K562 (cell line): ENCODE data around the gene AIRE. TPM values are rescaled to one million over a fixed set of nuclear protein-coding genes. Genes with fewer than 3 reads are reported as not detected.

ENCODE experiments used
- ATAC-seq: fragments of 200-7000 bp; cut with Tn5 transposase; 3 replicates; pipeline ENCODE4 v1.9.1; 2020; ENCODE audit warnings: moderate library complexity
- BruUV-seq: library from RNA; stranded (reverse); fragments of 400-500 nt; replicated peaks from 2 replicates; lab custom pipeline; 2021; lab: Mats Ljungman, UMichigan
- CTCF ChIA-PET: fragments of 300-600 bp; formaldehyde crosslinking; extraction: SDS; loops from one replicate; lab custom pipeline; 2021; ENCODE audit warnings: low intra/inter-chr PET ratio; lab: Yijun Ruan, JAX
- POLR2A ChIA-PET: fragments of 300-600, 350-650 bp; sonication (Branson Sonifier 250); formaldehyde crosslinking; extraction: SDS; loops from one replicate; lab custom pipeline; 2021; ENCODE audit warnings: antibody characterized with exemption, inconsistent platforms; lab: Yijun Ruan, JAX
- DNase-seq, 4 experiments: peaks; one replicate each; pipeline versions ENCODE4 v3.0.0 to v3.0.0-alpha.2; 2011 to 2018; ENCODE audit warnings: low spot score in 3 of 4, mixed read lengths in 3 of 4; ENCODE audit errors: extremely low read depth in 1 of 4
- FAIRE-seq: peaks from 2 replicates; lab custom pipeline; 2011; peaks lifted over from hg19 to GRCh38; lab: Jason Lieb, UNC
- H2AFZ ChIP-seq: 2 replicates; pipeline ENCODE4 v1.6.0; 2011; ENCODE audit warnings: low read depth, low read length, control low read depth, inconsistent platforms
- H3K27ac ChIP-seq: fragments of 200-600 bp; 3 replicates; pipeline ENCODE4 v1.8.0; 2011; ENCODE audit warnings: low read depth, mild to moderate bottlenecking, control low read depth, inconsistent platforms, low read length, moderate library complexity, mixed read lengths; ENCODE audit errors: extremely low read depth
- H3K27me3 ChIP-seq, 2 experiments: fragments of 300-600 bp in 1 of 2; 2 replicates in 1 of 2; 3 replicates in 1 of 2; pipeline versions ENCODE4 v1.6.0 to v1.8.0; 2011; ENCODE audit warnings: inconsistent platforms in 2 of 2, low read length in 2 of 2, mild to moderate bottlenecking in 1 of 2, mixed read lengths in 1 of 2, moderate library complexity in 1 of 2; ENCODE audit not compliant: control insufficient read depth in 2 of 2, insufficient read depth in 2 of 2
- H3K36me3 ChIP-seq: fragments of 300-600 bp; 3 replicates; pipeline ENCODE4 v1.8.0; 2011; ENCODE audit warnings: mild to moderate bottlenecking, low read length, inconsistent platforms; ENCODE audit not compliant: control insufficient read depth, insufficient read depth
- H3K4me1 ChIP-seq, 2 experiments: fragments of 200-600 bp in 1 of 2; replicated peaks in 1 of 2; 2 replicates in 1 of 2; 3 replicates in 1 of 2; pipeline versions ENCODE4 v1.5.1 to v1.8.0; 2011; ENCODE audit warnings: inconsistent platforms in 2 of 2, low read length in 2 of 2, mild to moderate bottlenecking in 1 of 2, mixed read lengths in 1 of 2, moderate library complexity in 1 of 2; ENCODE audit not compliant: control insufficient read depth in 2 of 2, insufficient read depth in 2 of 2
- H3K4me2 ChIP-seq: 2 replicates; pipeline ENCODE4 v1.6.1; 2011; ENCODE audit warnings: low read length, control low read depth, inconsistent platforms, mixed read lengths; ENCODE audit not compliant: insufficient read depth
- H3K4me3 ChIP-seq: fragments of 200-600 bp; sonication (generic), shearing (Covaris generic); 2 replicates; pipeline ENCODE4 v1.5.1; 2016; ENCODE audit warnings: control low read depth, inconsistent platforms
- H3K79me2 ChIP-seq: fragments of 200-600 bp; 3 replicates; pipeline ENCODE4 v1.8.0; 2011; ENCODE audit warnings: low read length, inconsistent platforms; ENCODE audit not compliant: control insufficient read depth, insufficient read depth
- H3K9ac ChIP-seq, 2 experiments: 2 replicates each; pipeline versions ENCODE4 v1.6.0 to v1.6.1; 2011; ENCODE audit warnings: low read depth in 2 of 2, low read length in 2 of 2, control low read depth in 1 of 2, inconsistent platforms in 1 of 2, mild to moderate bottlenecking in 1 of 2, mixed read lengths in 1 of 2; ENCODE audit not compliant: insufficient read depth in 1 of 2
- H3K9me1 ChIP-seq: one replicate; pipeline ENCODE4 v1.6.0; 2011; ENCODE audit warnings: inconsistent platforms, mild to moderate bottlenecking, low read length, moderate library complexity; ENCODE audit not compliant: control insufficient read depth, insufficient read depth
- H3K9me3 ChIP-seq: replicated peaks from 2 replicates; pipeline ENCODE4 v1.5.1; 2011; ENCODE audit warnings: low read depth, low read length, inconsistent platforms; ENCODE audit not compliant: control insufficient read depth, insufficient read depth
- H4K20me1 ChIP-seq: replicated peaks from 2 replicates; pipeline ENCODE4 v1.6.1; 2011; ENCODE audit warnings: low read length, inconsistent platforms, mixed read lengths; ENCODE audit not compliant: control insufficient read depth, insufficient read depth
- C11orf30 ChIP-seq: fragments of 450-650 bp; IDR thresholded peaks from 2 replicates; pipeline ENCODE4 v1.6.1; 2016; ENCODE audit warnings: low read depth, mild to moderate bottlenecking
- CC2D1A ChIP-seq: fragments of 450-650 bp; IDR thresholded peaks from 2 replicates; pipeline ENCODE4 v1.6.1; 2017; ENCODE audit warnings: mild to moderate bottlenecking
- CREB1 ChIP-seq, 2 experiments: sonication (generic) in 1 of 2; formaldehyde crosslinking in 1 of 2; IDR thresholded peaks; 2 replicates each; pipeline versions ENCODE4 v1.6.1 to v1.8.0; 2012 to 2022; ENCODE audit warnings: inconsistent platforms in 1 of 2, mild to moderate bottlenecking in 1 of 2, missing genetic modification reagents in 1 of 2, moderate library complexity in 1 of 2
- GABPB2 ChIP-seq: fragments of 250-450 bp; sonication (Bioruptor Pico); conservative IDR thresholded peaks from 2 replicates; pipeline ENCODE4 v1.5.1; 2021; ENCODE audit warnings: mild to moderate bottlenecking
- ILK ChIP-seq: fragments of 450-650 bp; IDR thresholded peaks from 2 replicates; pipeline ENCODE4 v1.6.1; 2016; ENCODE audit warnings: missing genetic modification characterization, low read depth, mild to moderate bottlenecking, missing compliant biosample characterization, moderate library complexity, borderline replicate concordance
- MXI1 ChIP-seq: IDR thresholded peaks from 2 replicates; pipeline ENCODE4 v1.6.1; 2011; ENCODE audit warnings: low read depth, mild to moderate bottlenecking, improper control_type of control experiment, low read length
- RBM17 ChIP-seq: fragments of 200-400 bp; formaldehyde crosslinking; IDR thresholded peaks from 2 replicates; pipeline ENCODE4 v1.6.1; 2017; ENCODE audit warnings: low read depth, mild to moderate bottlenecking, low read length, borderline replicate concordance
- RNF219 ChIP-seq: fragments of 250-450 bp; sonication (Bioruptor Pico); IDR thresholded peaks from 2 replicates; pipeline ENCODE4 v1.5.0; 2022; ENCODE audit warnings: mild to moderate bottlenecking
- STAT5B ChIP-seq: fragments of 250-450 bp; sonication (Bioruptor Pico); IDR thresholded peaks from 2 replicates; pipeline ENCODE4 v1.8.0; 2021; ENCODE audit warnings: mild to moderate bottlenecking, inconsistent platforms
- ZNF175 ChIP-seq: fragments of 200-800 bp; sonication (Bioruptor generic); IDR thresholded peaks from 2 replicates; pipeline ENCODE4 v1.6.1; 2016; ENCODE audit warnings: low read depth, mild to moderate bottlenecking, missing genetic modification characterization, missing compliant biosample characterization
- ZNF263 ChIP-seq: sonication (generic); formaldehyde crosslinking; IDR thresholded peaks from 2 replicates; pipeline ENCODE4 v1.8.0; 2022; ENCODE audit warnings: mild to moderate bottlenecking, missing genetic modification reagents, borderline replicate concordance
- ZNF507 ChIP-seq: conservative IDR thresholded peaks from 2 replicates; pipeline ENCODE4 v1.6.1; 2017; ENCODE audit warnings: missing genetic modification characterization, missing compliant biosample characterization
- WGBS: fragments of 100-300 bp; shearing (Covaris generic); methylation state at CpG from one replicate; pipeline ENCODE4 v1.1.6; 2016; ENCODE audit warnings: low coverage, mixed read lengths; ENCODE audit not compliant: insufficient coverage; ENCODE audit errors: missing lambda C conversion rate; 5-methylcytosine and 5-hydroxymethylcytosine counted together
- in situ Hi-C: fragments of 300-500 bp; cut with MboI; formaldehyde crosslinking; loops from 4 replicates; pipeline ENCODE4 v1.15.0; 2018; ENCODE audit warnings: inconsistent platforms, mixed read lengths
- intact Hi-C: fragments of 100-400 bp; cut with micrococcal nuclease; formaldehyde crosslinking; loops from 2 replicates; pipeline ENCODE4 v1.14.2; 2022
- polyA plus RNA-seq, 8 experiments: library from polyadenylated mRNA; depleted of rRNA in 4 of 8; stranded (reverse) in 5 of 8; unstranded in 3 of 8; fragments of >200 nt; fragmentation: Nextera tagmentation in 2 of 8; fragmentation: Illumina TruSeq in 1 of 8; extraction: Ambion mirVana in 2 of 8; extraction: Trizol in 1 of 8; gene quantifications; 2 replicates each; pipeline versions ENCODE4 v1.2.1 to v1.2.3, GENCODE V29; 2011 to 2014; ENCODE audit warnings: inconsistent platforms in 1 of 8, missing spikeins in 1 of 8
- total RNA-seq, 7 experiments: library from RNA; depleted of rRNA in 6 of 7; stranded (reverse); fragments of >200 nt in 6 of 7; fragmentation: Illumina TruSeq in 2 of 7; extraction: Trizol in 2 of 7; gene quantifications; 2 replicates each; pipeline versions ENCODE4 v1.2.1 to v1.2.3, GENCODE V29; 2011 to 2021; ENCODE audit warnings: low replicate concordance in 1 of 7
- TF ChIP-seq, protein P1 (sequence below): fragments of 250-450 bp; sonication (Bioruptor Pico); IDR thresholded peaks from 2 replicates; pipeline ENCODE4 v1.5.0; 2021; ENCODE audit warnings: mild to moderate bottlenecking, moderate library complexity
- TF ChIP-seq, protein P2 (sequence below): fragments of 450-650 bp; IDR thresholded peaks from 2 replicates; pipeline ENCODE4 v1.6.1; 2016; ENCODE audit warnings: antibody characterized with exemption

AIRE gene
- total and polyA plus RNA-seq, 9 of the 15 experiments (the other 6 are each of a cell fraction or from before 2014, with no cell fraction given): 0.01 TPM; not detected in 8

GRCh38 chr21:44286716-44287632 lies 1.3 kb downstream of the AIRE start:
- peaks cover 0 to 51% of the 10 kb centered on the region in 2 experiments; a peak in 2 of 5 replicates for H3K4me1 ChIP-seq
- no peaks in the 10 kb centered on the region for H3K9me3 ChIP-seq
- H3K79me2 ChIP-seq: no peaks in the 10 kb centered on the region
- intact Hi-C loops (no loop called here), in situ Hi-C loops (loop anchor here (25.0 kb wide), 1 partner anchor 125 kb away; no protein-coding TSS in a partner anchor)
- peaks cover 34 to 85% of the 10 kb centered on the region in 2 experiments; a peak in 4 of 5 replicates for H3K27me3 ChIP-seq
- no peak for ATAC-seq
- H3K4me2 ChIP-seq: no peak overlapping the region
- no peak for DNase-seq
- no peak overlapping the region for H3K9ac ChIP-seq
- H3K4me3 ChIP-seq: no peak overlapping the region
- peaks cover 21% of the 10 kb centered on the region for H4K20me1 ChIP-seq
- no peak overlapping the region for H3K27ac ChIP-seq
- TF ChIP-seq ZNF175 (no peak), ILK (tag) (no peak), STAT5B (CRISPR knock-in tag) (no peak), C11orf30 (no peak), CC2D1A (no peak), RBM17 (no peak), MXI1 (no peak), ZNF507 (no peak), GABPB2 (CRISPR knock-in tag) (no peak), RNF219 (CRISPR knock-in tag) (no peak), CREB1 (IDR thresholded peaks at IDR 0.05) (no peak), CREB1 (CRISPR knock-in tag; IDR thresholded peaks at IDR 0.05) (no peak), ZNF263 (CRISPR knock-in tag) (no peak)
- TF ChIP-seq, protein P1, sequence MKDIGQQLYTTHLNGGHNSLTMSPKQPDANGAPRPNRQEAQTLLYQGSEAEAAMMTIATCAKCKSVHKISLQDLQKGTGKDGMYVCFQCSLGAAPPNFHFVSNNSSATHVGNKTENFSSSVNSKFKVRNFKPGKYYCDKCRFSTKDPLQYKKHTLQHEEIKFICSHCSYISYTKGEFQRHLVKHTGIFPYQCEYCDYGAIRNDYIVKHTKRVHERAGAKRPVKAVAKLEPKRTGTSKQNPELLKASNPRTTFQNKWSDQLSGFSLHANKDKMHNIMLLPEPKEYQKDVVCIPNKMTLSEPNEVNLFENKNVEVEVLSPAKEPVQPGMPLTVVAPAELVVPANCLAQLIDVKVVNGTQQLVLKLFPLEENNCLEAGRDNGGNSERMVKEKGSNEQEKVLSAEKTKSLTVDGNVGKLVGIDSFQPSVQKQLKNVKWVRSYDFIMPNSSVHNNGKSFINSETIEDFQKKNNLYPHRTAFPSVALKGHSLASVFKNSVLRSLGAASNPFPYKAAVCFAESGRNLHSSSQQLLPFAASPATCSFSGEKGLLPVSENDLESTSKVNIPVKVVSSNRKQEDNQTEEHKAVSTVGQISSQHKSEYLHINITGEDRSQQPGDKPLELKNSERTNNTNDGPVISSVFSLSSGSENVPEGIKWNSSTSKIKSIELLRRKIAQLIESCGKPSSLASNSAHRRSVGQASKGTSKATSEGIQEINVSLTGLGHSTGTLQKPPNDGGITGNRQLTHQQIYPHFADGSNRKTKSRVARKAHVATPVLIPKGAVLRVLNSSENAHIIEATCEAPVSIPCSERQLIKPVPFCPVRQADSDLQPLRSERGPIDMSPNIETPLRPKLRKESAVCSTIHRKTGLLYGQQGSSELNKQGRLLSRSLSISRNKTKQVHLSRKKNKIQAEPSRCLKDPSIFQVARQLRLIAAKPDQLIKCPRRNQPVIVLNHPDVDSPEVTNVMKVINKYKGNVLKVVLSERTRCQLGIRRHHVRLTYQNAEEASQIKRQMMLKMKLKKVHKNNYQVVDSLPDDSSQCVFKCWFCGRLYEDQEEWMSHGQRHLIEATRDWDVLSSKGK (CRISPR knock-in tag): no peak
- TF ChIP-seq, protein P2, sequence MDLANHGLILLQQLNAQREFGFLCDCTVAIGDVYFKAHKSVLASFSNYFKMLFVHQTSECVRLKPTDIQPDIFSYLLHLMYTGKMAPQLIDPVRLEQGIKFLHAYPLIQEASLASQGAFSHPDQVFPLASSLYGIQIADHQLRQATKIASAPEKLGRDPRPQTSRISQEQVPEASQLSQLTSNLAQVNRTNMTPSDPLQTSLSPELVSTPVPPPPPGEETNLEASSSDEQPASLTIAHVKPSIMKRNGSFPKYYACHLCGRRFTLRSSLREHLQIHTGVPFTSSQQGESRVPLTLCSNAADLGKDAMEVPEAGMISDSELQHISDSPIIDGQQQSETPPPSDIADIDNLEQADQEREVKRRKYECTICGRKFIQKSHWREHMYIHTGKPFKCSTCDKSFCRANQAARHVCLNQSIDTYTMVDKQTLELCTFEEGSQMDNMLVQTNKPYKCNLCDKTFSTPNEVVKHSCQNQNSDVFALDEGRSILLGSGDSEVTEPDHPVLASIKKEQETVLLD: no peak
- CTCF ChIA-PET: no interaction called here
- no peaks in the 10 kb centered on the region for H3K9me1 ChIP-seq
- H2AFZ ChIP-seq: no peak overlapping the region
- H3K36me3 ChIP-seq: no peaks in the 10 kb centered on the region
- FAIRE-seq: no peak
- POLR2A ChIA-PET: interaction anchor here (1.2 to 1.6 kb wide), 2 partner anchors 9 to 10 kb away, joined by 3 to 5 read pairs; no protein-coding TSS in a partner anchor
- no TSS peak for BruUV-seq
- WGBS: 8% methylated on average over 27 of the region's 31 CpGs
